Ovary (tissue), 3 donors: ENCODE results near the gene FGF19.

Experiments
- CTCF ChIP-seq, 3 donors: fragments of 450-650 bp in 2 of 3; fragments of 200-600 bp in 1 of 3; IDR thresholded peaks; one replicate each; pipeline versions ENCODE4 v1.5.1 to v1.8.0; 2016 to 2022; ENCODE audit warnings: antibody characterized with exemption in 3 of 3, mild to moderate bottlenecking in 1 of 3
- POLR2A ChIP-seq: fragments of 450-650 bp; IDR thresholded peaks from one replicate; pipeline ENCODE4 v1.6.1; 2017; ENCODE audit warnings: antibody characterized with exemption, mild to moderate bottlenecking, moderate library complexity
- donor health status: DM: no; HTN: no; CAD: no.

- TF ChIP-seq CTCF (IDR thresholded peaks at IDR 0.05) = no peak
- TF ChIP-seq POLR2A = no peak
These were observed 43.8 kb downstream of the FGF19 start for GRCh38 chr11:69660001-69660500.
